ENCODE measurements around the gene LYST.

GRCh38 chr1:235874261-235874660, 7.6 kb upstream of the LYST start:
- TF ChIP-seq EZH2 (IDR thresholded peaks at IDR 0.05; ENCODE audit: low read length, unreplicated experiment) (no peak), CTCF (conservative IDR thresholded peaks at IDR 0.05; ENCODE audit: low read depth, low read length) (no peak), EZH2phosphoT487 (IDR thresholded peaks at IDR 0.05; ENCODE audit: borderline replicate concordance, low read length) (no peak)
